ENCODE measurements around the gene KDM6B.

The KDM6B gene

DNA sequence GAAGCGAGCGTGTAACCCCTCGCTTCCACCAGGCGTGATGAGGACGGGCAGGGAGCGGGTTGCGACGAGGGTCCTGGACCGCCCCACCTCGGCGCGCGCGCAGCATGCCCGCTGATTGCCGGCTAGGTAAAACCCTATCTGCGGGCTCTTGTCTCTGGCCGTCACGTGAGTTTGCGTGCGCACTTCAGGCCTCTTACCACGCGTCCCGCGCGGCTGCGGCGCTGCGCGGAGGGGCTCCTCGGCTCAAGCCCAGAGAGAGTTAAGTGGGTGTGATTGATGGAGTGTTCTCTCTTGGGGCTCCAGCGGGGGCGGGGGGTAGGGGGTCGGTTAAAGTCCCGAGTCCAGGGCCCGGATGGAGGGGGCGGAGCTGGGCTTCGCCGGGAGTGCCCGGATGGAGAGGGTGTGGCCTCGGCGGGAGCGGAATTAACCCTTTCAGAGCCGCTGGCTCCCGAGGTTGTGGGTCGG, 7.9 kb downstream of the KDM6B start:
- no peak for FAIRE-seq
- peak; percentile 73 for DNase-seq (ENCODE audit: insufficient read length, low spot score)
- TF ChIP-seq, protein P1, sequence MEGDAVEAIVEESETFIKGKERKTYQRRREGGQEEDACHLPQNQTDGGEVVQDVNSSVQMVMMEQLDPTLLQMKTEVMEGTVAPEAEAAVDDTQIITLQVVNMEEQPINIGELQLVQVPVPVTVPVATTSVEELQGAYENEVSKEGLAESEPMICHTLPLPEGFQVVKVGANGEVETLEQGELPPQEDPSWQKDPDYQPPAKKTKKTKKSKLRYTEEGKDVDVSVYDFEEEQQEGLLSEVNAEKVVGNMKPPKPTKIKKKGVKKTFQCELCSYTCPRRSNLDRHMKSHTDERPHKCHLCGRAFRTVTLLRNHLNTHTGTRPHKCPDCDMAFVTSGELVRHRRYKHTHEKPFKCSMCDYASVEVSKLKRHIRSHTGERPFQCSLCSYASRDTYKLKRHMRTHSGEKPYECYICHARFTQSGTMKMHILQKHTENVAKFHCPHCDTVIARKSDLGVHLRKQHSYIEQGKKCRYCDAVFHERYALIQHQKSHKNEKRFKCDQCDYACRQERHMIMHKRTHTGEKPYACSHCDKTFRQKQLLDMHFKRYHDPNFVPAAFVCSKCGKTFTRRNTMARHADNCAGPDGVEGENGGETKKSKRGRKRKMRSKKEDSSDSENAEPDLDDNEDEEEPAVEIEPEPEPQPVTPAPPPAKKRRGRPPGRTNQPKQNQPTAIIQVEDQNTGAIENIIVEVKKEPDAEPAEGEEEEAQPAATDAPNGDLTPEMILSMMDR (IDR thresholded peaks at IDR 0.05; ENCODE audit: insufficient read depth, missing control alignments): no peak

DNA sequence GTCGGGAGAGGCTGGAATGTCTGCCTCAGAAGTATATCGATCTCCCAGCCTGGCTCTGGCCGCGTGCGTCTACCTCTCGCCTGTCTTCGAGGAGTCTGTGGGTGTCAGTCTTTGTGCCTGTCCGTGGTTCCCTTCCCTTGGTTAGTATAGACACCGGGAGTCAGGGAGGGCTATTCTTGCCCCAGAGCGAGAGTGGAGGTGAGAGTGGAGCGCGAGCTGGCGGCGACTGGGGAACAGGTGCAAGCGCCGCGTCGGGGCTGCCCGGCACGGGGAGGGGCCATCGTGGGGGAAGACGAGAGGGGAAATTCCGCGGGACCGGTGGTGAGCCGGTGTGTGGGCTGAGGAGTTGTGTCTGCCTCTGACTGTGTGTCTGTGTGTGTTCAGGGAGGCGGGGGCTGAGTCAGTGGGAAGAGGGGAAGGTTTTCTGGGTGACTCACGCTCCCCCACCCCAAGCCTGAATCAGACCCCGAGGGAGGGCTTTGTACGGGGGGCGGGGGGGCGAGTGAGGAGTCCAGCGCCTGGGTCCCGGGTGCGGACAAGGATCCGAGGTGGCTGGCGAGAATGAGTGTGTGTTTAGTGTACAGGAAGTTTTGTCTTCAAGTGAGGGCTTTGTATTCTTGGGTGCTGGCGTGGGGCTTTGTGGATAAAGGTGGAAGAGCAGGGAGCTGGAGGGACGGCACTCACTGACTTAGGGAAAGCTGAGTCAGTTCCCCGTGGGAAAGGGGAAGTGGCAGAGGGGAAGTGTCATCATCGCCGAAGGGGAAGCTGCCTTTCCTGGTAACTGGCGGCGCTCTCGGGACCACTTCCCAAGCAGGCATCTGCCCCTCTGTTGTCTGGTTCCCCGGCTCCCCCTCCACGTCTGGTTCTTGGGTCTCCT, 8.6 kb downstream of the KDM6B start:
- FAIRE-seq (no peak), DNase-seq (ENCODE audit: insufficient read length, low spot score) (no peak)
- TF ChIP-seq, protein P1 (IDR thresholded peaks at IDR 0.05; ENCODE audit: insufficient read depth, missing control alignments): no peak

DNA sequence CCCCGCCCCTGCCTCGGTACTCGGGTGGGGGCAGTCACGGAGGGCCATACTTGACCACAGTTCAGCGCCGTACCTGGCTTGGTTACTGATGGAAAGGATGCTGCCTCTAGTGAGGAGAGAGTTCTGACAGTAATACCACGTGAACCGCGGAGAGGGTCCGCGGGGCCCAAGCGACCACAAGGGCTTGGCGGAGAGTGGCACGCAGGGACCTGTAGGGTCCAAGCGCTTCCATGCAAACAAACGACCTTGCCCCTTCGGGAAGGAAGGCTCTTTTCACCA, 9.2 kb downstream of the KDM6B start:
- TF ChIP-seq, protein P1 (IDR thresholded peaks at IDR 0.05; ENCODE audit: insufficient read depth, missing control alignments): no peak
- FAIRE-seq (no peak), DNase-seq (ENCODE audit: insufficient read length, low spot score) (no peak)

DNA sequence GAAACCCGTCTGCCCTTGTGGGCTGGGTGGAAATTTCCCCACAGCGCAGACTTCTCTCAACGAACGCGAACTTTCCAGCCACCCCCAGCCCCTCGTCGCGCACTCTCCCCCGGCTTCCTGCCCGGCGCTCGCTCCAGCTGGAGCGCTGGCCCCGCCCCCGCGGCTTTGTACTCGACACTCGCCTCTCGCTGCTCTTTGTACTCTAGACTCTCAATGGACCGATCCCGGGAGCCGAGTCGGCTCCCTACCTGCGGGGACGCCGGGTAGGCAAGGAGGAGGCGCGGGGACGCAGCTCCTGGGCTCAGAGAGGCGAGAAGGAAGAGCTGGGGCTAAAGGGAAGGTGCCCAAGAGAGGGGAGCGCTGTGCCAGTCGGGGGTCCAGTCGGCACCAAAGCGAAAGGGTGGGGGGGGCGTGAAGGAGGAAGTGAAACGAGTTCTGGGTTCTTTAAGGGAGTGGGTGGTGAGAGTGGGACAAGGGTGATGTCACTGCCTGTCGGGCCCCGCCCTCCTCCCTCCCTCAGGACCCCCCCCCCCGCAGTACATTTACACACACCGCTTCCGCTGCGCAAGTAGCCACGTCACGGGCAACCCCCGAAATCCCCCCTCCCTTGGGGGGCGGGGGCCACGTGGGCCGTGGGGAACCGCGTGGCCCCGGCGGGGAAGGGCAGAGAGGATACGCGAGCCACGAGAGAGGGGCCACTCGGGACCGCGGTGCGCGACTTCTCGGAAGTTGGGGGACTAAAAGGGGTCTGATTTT, 9.7 kb downstream of the KDM6B start:
- FAIRE-seq: no peak
- TF ChIP-seq, protein P1 (IDR thresholded peaks at IDR 0.05; ENCODE audit: insufficient read depth, missing control alignments): no peak
- DNase-seq (ENCODE audit: insufficient read length, low spot score): no peak

DNA sequence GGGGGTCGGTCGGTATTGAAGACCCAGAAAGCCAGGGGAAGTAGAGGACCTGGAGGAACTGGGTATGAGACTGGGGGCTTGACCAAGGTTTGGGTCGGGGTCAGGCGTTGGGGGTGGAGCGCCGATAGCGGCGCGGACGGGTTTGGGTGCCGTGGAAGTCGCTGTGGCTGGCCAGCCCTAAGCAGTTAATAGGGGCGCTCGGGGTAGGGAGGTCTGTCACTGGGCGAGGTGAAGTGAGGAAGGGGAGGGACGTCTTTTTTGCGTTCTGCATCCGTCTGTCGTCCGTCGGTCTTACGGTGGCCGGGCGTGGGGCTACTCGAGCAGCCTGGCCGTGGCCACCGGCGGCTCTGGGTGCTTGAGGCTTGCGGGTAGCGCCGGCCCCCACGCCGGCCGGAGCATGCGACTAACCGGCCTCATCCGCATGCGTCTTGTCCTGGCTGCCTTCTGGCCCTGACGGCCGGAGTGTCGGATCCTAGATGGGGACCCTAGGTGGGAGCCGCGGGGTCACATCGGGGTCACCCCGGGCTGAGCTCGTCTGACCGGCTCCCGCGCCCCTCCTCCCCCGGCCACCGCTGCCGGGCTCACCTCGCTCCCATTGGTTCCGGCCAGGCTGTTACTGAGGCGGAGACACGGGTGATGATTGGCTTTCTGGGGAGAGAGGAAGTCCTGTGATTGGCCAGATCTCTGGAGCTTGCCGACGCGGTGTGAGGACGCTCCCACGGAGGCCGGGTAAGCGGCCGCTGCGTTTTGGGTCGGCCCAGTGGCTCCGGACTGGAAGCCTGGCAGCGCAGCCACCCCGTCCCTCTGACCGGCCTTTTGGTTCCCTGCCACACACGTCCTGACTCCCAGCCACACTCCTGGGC, 10.5 kb downstream of the KDM6B start:
- FAIRE-seq (no peak), DNase-seq (ENCODE audit: insufficient read length, low spot score) (peak; percentile 75)
- TF ChIP-seq, protein P1 (IDR thresholded peaks at IDR 0.05; ENCODE audit: insufficient read depth, missing control alignments): no peak

DNA sequence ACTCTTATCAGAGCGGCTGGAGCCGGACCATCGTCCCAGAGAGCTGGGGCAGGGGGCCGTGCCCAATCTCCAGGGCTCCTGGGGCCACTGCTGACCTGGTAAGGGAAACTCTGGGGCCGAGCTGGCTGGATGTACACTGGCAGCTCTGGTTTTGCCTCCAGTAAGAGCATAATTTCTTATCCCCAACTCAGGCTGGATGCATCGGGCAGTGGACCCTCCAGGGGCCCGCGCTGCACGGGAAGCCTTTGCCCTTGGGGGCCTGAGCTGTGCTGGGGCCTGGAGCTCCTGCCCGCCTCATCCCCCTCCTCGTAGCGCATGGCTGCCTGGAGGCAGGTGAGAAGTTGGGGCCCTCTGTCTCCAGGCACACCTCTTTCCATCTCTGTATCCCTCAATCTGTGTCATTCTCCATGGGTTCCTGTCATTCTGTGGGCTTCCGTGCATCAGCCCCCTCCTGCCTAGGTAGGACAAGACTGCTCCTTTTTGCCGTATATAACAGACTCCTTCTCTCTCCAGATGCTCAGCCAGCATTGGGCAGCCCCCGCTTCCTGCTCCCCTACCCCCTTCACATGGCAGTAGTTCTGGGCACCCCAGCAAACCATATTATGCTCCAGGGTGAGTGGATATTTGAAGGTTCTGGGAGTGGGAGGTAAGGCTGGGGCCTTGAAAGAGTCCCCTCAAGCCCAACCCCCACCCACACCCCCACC, 11.5 kb downstream of the KDM6B start:
- no peak for FAIRE-seq
- no peak for DNase-seq (ENCODE audit: insufficient read length, low spot score)
- TF ChIP-seq, protein P1 (IDR thresholded peaks at IDR 0.05; ENCODE audit: insufficient read depth, missing control alignments): no peak

Measured in D721Med (cell line).